NCI-H2081 treated with DMSO at 0.1 percent for 48 hours (cell line): ENCODE data around the gene PRRC2C.

ENCODE experiments used
- DNase-seq: peaks from one replicate; lab custom pipeline; 2025; lab: John Stamatoyannopoulos, UW

The PRRC2C gene

DNA sequence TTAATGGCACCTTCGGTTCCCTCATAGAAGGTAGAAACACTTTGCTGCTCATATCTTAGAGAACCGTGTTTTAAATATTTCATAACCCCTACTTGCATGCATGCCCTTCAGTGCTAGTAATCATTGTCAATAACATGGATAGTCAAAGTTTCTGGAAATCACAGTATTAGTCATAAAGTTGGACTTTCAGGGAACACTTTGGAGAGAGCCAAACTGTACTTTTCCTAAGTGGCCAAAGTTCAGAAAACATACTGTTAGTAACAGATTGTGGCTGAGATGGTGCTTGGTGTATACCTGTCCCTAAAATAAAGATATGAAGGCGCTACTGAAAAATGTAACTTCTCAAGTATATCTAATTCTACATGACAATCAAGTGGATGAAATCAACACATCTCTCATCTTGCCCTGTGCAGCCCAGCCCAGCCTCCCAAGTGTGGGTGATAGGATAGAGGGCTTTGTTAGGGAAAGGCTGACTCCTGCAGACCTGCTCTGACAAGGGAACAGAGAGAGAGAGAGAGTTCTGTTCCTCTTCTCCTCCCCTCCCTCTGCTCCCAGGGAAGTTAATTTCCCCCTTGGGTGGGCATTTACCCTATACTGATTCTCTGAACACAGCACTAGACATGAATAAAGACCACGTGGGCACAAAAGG is 152.7 kb downstream of the PRRC2C start:
- DNase-seq, result no peak

DNA sequence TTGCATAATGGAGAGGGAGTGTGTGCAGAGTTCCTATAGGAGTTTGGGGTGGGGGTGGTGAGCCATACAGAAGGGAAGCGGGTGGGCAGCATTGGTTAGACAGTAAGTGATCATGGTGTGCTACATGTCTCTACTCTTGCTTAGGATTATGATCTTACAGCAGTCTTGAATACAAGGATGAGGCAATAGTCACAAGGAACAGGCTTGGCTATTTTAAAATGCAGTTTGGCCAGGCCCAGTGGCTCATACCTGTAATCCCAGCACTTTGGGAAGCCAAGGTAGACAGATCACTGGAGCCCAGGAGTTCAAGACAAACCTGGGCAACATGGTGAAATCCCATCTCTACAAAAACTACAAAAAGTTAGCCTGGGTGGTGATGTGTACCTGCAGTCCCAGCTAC is 154.9 kb downstream of the PRRC2C start:
- no peak for DNase-seq

- DNase-seq, result no peak
These were observed 155.9 kb downstream of the PRRC2C start for GRCh38 chr1:171641076-171641864.

GRCh38 chr1:171642197-171642596 is 156.9 kb downstream of the PRRC2C start:
- no peak for DNase-seq
